RWPE2 (cell line): ENCODE data around the gene STK39.
A peak's percentile ranks its signal among the peaks of the same experiment; 100 is the strongest.

ENCODE experiments used
- ATAC-seq: fragments of 200-7000 bp; cut with Tn5 transposase; 3 replicates; pipeline ENCODE4 v1.9.1; 2021; ENCODE audit warnings: low read depth
- DNase-seq: peaks from one replicate; pipeline ENCODE4 v3.0.0-alpha.2; 2020; ENCODE audit warnings: low spot score
- H3K27ac ChIP-seq: fragments of 450-650 bp; 2 replicates; pipeline ENCODE4 v1.5.1; 2017; ENCODE audit warnings: mild to moderate bottlenecking; ENCODE audit not compliant: poor library complexity, severe bottlenecking
- H3K27me3 ChIP-seq: fragments of 250-450 bp; sonication (Bioruptor Pico); 2 replicates; pipeline ENCODE4 v1.5.1; 2021; ENCODE audit warnings: mild to moderate bottlenecking, moderate library complexity; ENCODE audit not compliant: insufficient read depth, poor library complexity, severe bottlenecking
- H3K36me3 ChIP-seq: fragments of 250-450 bp; sonication (Bioruptor Pico); 2 replicates; pipeline ENCODE4 v1.5.1; 2020; ENCODE audit warnings: low read depth, mild to moderate bottlenecking, moderate library complexity
- H3K4me1 ChIP-seq: fragments of 250-450 bp; sonication (Bioruptor Pico); 2 replicates; pipeline ENCODE4 v1.5.1; 2021; ENCODE audit warnings: mild to moderate bottlenecking, moderate library complexity; ENCODE audit not compliant: insufficient read depth, poor library complexity, severe bottlenecking
- H3K4me3 ChIP-seq: fragments of 250-450 bp; sonication (Bioruptor Pico); 2 replicates; pipeline ENCODE4 v1.5.1; 2021; ENCODE audit warnings: mild to moderate bottlenecking, moderate library complexity; ENCODE audit not compliant: severe bottlenecking
- H3K9me3 ChIP-seq: fragments of 250-450 bp; sonication (Bioruptor Pico); 2 replicates; pipeline ENCODE4 v1.5.1; 2021; ENCODE audit warnings: mild to moderate bottlenecking, moderate library complexity; ENCODE audit not compliant: severe bottlenecking
- TF ChIP-seq, protein P1 (sequence below): fragments of 450-650 bp; IDR thresholded peaks from one replicate; pipeline ENCODE4 v1.5.1; 2017; ENCODE audit warnings: mild to moderate bottlenecking, moderate library complexity; ENCODE audit not compliant: poor library complexity, severe bottlenecking

The STK39 gene

GRCh38 chr2:168190590-168191336, 56.6 kb downstream of the STK39 start:
- Histone ChIP-seq H3K27me3 (no peaks in the 10 kb centered on the region), H3K36me3 (no peaks in the 10 kb centered on the region), H3K4me3 (no peak overlapping the region), H3K9me3 (no peaks in the 10 kb centered on the region), H3K27ac (peak overlapping the region; percentile 64), H3K4me1 (peaks cover 51% of the 10 kb centered on the region)
- DNase-seq (no peak), ATAC-seq (no peak)
- TF ChIP-seq, protein P1, sequence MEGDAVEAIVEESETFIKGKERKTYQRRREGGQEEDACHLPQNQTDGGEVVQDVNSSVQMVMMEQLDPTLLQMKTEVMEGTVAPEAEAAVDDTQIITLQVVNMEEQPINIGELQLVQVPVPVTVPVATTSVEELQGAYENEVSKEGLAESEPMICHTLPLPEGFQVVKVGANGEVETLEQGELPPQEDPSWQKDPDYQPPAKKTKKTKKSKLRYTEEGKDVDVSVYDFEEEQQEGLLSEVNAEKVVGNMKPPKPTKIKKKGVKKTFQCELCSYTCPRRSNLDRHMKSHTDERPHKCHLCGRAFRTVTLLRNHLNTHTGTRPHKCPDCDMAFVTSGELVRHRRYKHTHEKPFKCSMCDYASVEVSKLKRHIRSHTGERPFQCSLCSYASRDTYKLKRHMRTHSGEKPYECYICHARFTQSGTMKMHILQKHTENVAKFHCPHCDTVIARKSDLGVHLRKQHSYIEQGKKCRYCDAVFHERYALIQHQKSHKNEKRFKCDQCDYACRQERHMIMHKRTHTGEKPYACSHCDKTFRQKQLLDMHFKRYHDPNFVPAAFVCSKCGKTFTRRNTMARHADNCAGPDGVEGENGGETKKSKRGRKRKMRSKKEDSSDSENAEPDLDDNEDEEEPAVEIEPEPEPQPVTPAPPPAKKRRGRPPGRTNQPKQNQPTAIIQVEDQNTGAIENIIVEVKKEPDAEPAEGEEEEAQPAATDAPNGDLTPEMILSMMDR = no peak

GRCh38 chr2:168189835-168190569, 57.4 kb downstream of the STK39 start:
- no peak overlapping the region for H3K4me3 ChIP-seq
- peak; percentile 94 for ATAC-seq
- peaks cover 58% of the 10 kb centered on the region for H3K4me1 ChIP-seq
- H3K36me3 ChIP-seq = no peaks in the 10 kb centered on the region
- no peaks in the 10 kb centered on the region for H3K9me3 ChIP-seq
- TF ChIP-seq, protein P1 = no peak
- H3K27me3 ChIP-seq = no peaks in the 10 kb centered on the region
- peak overlapping the region; percentile 64 for H3K27ac ChIP-seq
- peak; percentile 71 for DNase-seq

GRCh38 chr2:168188002-168188401, 59.4 kb downstream of the STK39 start:
- no peak for DNase-seq
- Histone ChIP-seq H3K27me3 (no peaks in the 10 kb centered on the region), H3K4me1 (peaks cover 67% of the 10 kb centered on the region), H3K4me3 (no peak overlapping the region), H3K36me3 (no peaks in the 10 kb centered on the region), H3K27ac (no peak overlapping the region), H3K9me3 (no peaks in the 10 kb centered on the region)
- TF ChIP-seq, protein P1 = no peak
- ATAC-seq = no peak

DNA sequence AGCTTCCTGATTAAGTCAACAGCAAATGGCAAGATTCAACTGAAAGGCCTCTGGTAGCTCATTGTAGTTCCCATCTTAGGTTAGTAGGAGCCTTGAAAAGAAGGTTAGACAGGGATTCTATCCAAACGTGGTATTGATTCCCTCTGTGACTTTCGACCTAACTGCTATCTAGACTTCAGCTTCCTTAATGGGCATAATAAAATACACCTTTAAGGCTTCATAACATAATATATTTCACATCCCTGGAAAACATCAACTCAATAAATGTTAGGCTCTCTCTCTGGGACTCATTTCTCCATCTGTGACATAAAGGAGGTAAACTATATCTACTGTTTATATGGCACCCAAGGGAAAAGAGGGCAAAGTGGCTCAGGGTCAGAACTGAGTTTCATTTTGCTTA, 60.9 kb downstream of the STK39 start:
- Histone ChIP-seq H3K27me3 (no peaks in the 10 kb centered on the region), H3K36me3 (peaks cover 4% of the 10 kb centered on the region), H3K9me3 (no peaks in the 10 kb centered on the region), H3K4me1 (peaks cover 73% of the 10 kb centered on the region), H3K4me3 (no peak overlapping the region), H3K27ac (peak overlapping the region; percentile 61)
- ATAC-seq (no peak), DNase-seq (no peak)
- TF ChIP-seq, protein P1 = no peak
